Measurements from ENCODE around the gene EFCAB6. TPM values are rescaled to one million over a fixed set of nuclear protein-coding genes. Genes with fewer than 3 reads are reported as not detected.

EFCAB6 gene
- total and polyA plus RNA-seq, 9 of the 15 experiments (the other 6 are each of a cell fraction or from before 2014, with no cell fraction given), result 0.06 TPM; not detected in 8

DNA sequence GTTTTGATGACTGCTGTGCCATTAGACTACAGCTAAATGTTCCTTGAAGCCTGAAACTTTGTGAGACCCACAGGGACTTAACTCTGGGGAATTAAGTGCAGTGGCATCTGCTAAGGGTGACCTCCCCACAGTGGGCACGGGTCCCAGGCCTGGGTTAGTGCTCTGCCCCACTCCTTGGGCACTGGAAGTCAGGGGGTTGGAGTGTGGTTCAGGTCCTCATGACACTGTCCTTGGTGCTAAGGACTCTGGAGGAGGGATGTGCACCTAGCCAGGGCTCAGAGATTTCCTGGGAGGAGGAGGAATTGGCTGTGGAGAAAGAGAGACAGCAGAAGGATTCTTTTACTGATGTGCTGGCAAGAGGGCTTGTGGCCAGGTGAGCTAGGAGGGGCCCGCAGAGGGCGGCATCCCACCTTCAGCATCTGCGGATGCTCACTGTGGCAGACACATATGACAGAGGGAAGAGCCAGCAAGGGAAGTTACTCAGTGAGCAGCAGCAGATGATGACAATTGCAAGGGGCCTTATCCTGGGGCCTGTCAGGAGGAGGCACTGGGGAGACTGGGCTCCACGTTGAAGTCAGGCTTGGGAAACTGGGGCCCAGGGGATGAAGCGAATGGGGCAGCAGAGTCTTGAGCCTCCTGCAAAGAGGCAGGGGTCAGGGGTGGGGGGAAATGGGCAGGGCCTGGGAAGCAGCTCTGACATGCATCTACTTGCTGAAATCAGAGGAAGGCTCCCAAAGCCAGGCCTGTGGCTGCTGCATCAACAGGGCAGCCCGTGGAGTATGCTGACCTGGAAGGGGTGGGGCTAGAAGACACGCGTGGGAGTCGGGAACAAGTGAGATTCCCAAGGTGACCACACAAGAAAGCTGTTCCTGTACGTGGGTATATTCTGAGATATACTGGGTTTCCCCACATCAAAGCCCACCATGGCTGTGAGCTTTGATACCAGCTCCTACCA lies 256.3 kb downstream of the EFCAB6 start:
- ChIA-PET POLR2A (no interaction called here), CTCF (ENCODE audit: low intra/inter-chr PET ratio) (no interaction called here)
- no peak for ATAC-seq
- Histone ChIP-seq H3K9ac (ENCODE audit: insufficient read depth in 1 of 2, low read depth in 2 of 2, low read length in 2 of 2) (no peak overlapping the region), H3K27ac (ENCODE audit: extremely low read depth, low read depth, low read length) (no peak overlapping the region), H3K36me3 (ENCODE audit: control insufficient read depth, insufficient read depth, low read length) (no peaks in the 10 kb centered on the region), H3K27me3 (ENCODE audit: control insufficient read depth in 2 of 2, insufficient read depth in 2 of 2, low read length in 2 of 2) (no peaks in the 10 kb centered on the region; a peak in 1 of 5 replicates), H3K4me2 (ENCODE audit: insufficient read depth, low read length) (no peak overlapping the region), H2AFZ (ENCODE audit: low read depth, low read length) (no peak overlapping the region), H3K79me2 (ENCODE audit: control insufficient read depth, insufficient read depth, low read length) (no peaks in the 10 kb centered on the region), H3K4me1 (replicated peaks in 1 of 2; ENCODE audit: control insufficient read depth in 2 of 2, insufficient read depth in 2 of 2, low read length in 2 of 2) (no peaks in the 10 kb centered on the region), H3K4me3 (no peak overlapping the region), H4K20me1 (replicated peaks; ENCODE audit: control insufficient read depth, insufficient read depth, low read length) (no peaks in the 10 kb centered on the region), H3K9me3 (replicated peaks; ENCODE audit: control insufficient read depth, insufficient read depth, low read depth, low read length) (no peaks in the 10 kb centered on the region), H3K9me1 (ENCODE audit: control insufficient read depth, insufficient read depth, low read length) (no peaks in the 10 kb centered on the region)
- no peak for TF ChIP-seq NFYB (IDR thresholded peaks at IDR 0.05; ENCODE audit: extremely low read depth, insufficient read length)
- BruUV-seq (replicated peaks), result no TSS peak
- 0% methylated on average over 10 of the region's 11 CpGs for WGBS (ENCODE audit: insufficient coverage, low coverage, missing lambda C conversion rate)
- no peak for FAIRE-seq
- no peak for DNase-seq (ENCODE audit: extremely low read depth in 1 of 4, low spot score in 3 of 4)
- in situ Hi-C loops (cut with MboI), result no loop called here
- intact Hi-C loops (cut with micrococcal nuclease), result no loop called here

DNA sequence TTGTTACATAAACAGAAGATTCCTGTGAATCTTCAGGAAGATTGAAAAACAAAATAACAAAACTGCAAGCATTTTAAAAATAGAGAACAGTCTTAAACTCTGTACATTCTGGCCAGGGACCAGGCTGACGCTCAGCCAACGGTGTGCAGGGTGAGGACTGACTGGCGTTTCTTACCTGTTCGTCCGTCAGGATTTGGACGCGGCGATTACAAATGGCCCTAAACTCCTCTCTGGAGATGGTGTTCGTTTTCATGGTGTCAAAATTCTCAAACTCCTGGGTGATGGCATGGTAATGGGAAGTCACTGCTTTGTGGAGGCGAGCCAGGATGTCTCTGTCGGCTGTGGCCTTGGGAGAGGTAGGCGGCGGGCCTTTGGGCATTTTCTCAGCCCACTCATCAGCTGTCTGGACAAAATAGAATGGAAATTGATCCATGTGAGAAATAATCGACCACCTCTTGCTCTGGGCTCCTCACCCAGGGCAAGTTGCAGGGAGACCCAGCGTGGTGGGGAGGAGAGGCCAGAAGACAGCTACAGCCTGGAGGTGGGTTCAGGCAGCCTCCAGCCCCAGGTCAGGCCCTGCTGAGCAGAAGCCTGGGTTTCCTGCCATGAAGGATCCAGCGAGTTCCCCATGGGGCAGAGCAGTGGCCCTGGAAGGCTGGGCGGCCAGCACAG lies 257.3 kb downstream of the EFCAB6 start:
- no peaks in the 10 kb centered on the region for H4K20me1 ChIP-seq (replicated peaks; ENCODE audit: control insufficient read depth, insufficient read depth, low read length)
- intact Hi-C loops (cut with micrococcal nuclease), result no loop called here
- CTCF ChIA-PET (ENCODE audit: low intra/inter-chr PET ratio), result no interaction called here
- 1% methylated on average over 15 of the region's 17 CpGs for WGBS (ENCODE audit: insufficient coverage, low coverage, missing lambda C conversion rate)
- ATAC-seq (no peak), FAIRE-seq (no peak), DNase-seq (ENCODE audit: extremely low read depth in 1 of 4, low spot score in 3 of 4) (no peak)
- no peaks in the 10 kb centered on the region for H3K9me1 ChIP-seq (ENCODE audit: control insufficient read depth, insufficient read depth, low read length)
- in situ Hi-C loops (cut with MboI), result no loop called here
- H3K4me2 ChIP-seq (ENCODE audit: insufficient read depth, low read length), result no peak overlapping the region
- no peaks in the 10 kb centered on the region for H3K9me3 ChIP-seq (replicated peaks; ENCODE audit: control insufficient read depth, insufficient read depth, low read depth, low read length)
- no peak overlapping the region for H2AFZ ChIP-seq (ENCODE audit: low read depth, low read length)
- no peaks in the 10 kb centered on the region for H3K4me1 ChIP-seq (replicated peaks in 1 of 2; ENCODE audit: control insufficient read depth in 2 of 2, insufficient read depth in 2 of 2, low read length in 2 of 2)
- H3K27ac ChIP-seq (ENCODE audit: extremely low read depth, low read depth, low read length), result no peak overlapping the region
- H3K9ac ChIP-seq (ENCODE audit: insufficient read depth in 1 of 2, low read depth in 2 of 2, low read length in 2 of 2), result no peak overlapping the region
- H3K4me3 ChIP-seq, result no peak overlapping the region
- H3K36me3 ChIP-seq (ENCODE audit: control insufficient read depth, insufficient read depth, low read length), result no peaks in the 10 kb centered on the region
- H3K27me3 ChIP-seq (ENCODE audit: control insufficient read depth in 2 of 2, insufficient read depth in 2 of 2, low read length in 2 of 2), result no peaks in the 10 kb centered on the region
- POLR2A ChIA-PET, result interaction anchor here (0.9 kb wide), 1 partner anchor 17 kb away, joined by 4 read pairs; no protein-coding TSS in a partner anchor
- BruUV-seq (replicated peaks), result no TSS peak
- no peak for TF ChIP-seq RUNX1 (IDR thresholded peaks at IDR 0.05; ENCODE audit: low read depth)
- TF ChIP-seq ZNF507 (tag; conservative IDR thresholded peaks at IDR 0.05), result no peak
- no peak for TF ChIP-seq CHD2 (IDR thresholded peaks at IDR 0.05; ENCODE audit: low read depth, low read length)
- no peak for TF ChIP-seq TOE1 (IDR thresholded peaks at IDR 0.05; ENCODE audit: borderline replicate concordance)
- no peak for TF ChIP-seq TOE1 (CRISPR knock-in tag; IDR thresholded peaks at IDR 0.05; ENCODE audit: borderline replicate concordance, low read depth)
- no peaks in the 10 kb centered on the region for H3K79me2 ChIP-seq (ENCODE audit: control insufficient read depth, insufficient read depth, low read length)

Data from K562 (cell line).